WTC11 (cell line): ENCODE data around the gene GSG1L. TPM values are rescaled to one million over a fixed set of nuclear protein-coding genes. Genes with fewer than 3 reads are reported as not detected.

Source experiments
- ATAC-seq: fragments of 200-7000 bp; cut with Tn5 transposase; 2 replicates; pipeline ENCODE4 v1.10.0; 2021; ENCODE audit warnings: mild to moderate bottlenecking, moderate library complexity
- CTCF ChIA-PET: fragments of 300-600 bp; sonication (Branson Sonifier 250); formaldehyde crosslinking; loops from one replicate; lab custom pipeline; 2021; ENCODE audit warnings: antibody characterized with exemption; lab: Charles Lee
- POLR2A ChIA-PET: fragments of 350-600 bp; sonication (Branson Sonifier 250); formaldehyde crosslinking; loops from one replicate; lab custom pipeline; 2021; ENCODE audit warnings: antibody characterized with exemption; lab: Charles Lee
- DNase-seq: peaks from one replicate; pipeline ENCODE4 v3.0.0; 2021; ENCODE audit warnings: low spot score
- H3K27ac Mint-ChIP-seq: 2 replicates; pipeline ENCODE4 v1.8.0; 2021; ENCODE audit warnings: mixed read lengths
- H3K27me3 Mint-ChIP-seq: 2 replicates; pipeline ENCODE4 v1.8.0; 2021; ENCODE audit warnings: low read depth, mild to moderate bottlenecking, moderate library complexity, mixed read lengths
- H3K36me3 Mint-ChIP-seq: 2 replicates; pipeline ENCODE4 v1.8.0; 2021; ENCODE audit warnings: mixed read lengths
- H3K4me1 Mint-ChIP-seq: 2 replicates; pipeline ENCODE4 v1.8.0; 2022; ENCODE audit warnings: mixed read lengths
- H3K4me3 Mint-ChIP-seq: 2 replicates; pipeline ENCODE4 v1.8.0; 2021; ENCODE audit warnings: mild to moderate bottlenecking, moderate library complexity, mixed read lengths
- H3K9me3 Mint-ChIP-seq: 2 replicates; pipeline ENCODE4 v1.8.0; 2021; ENCODE audit warnings: mixed read lengths
- E2F4 ChIP-seq: sonication (generic); formaldehyde crosslinking; IDR thresholded peaks from 2 replicates; pipeline ENCODE4 v1.8.1; 2022; ENCODE audit warnings: low read depth, mild to moderate bottlenecking, moderate library complexity, missing genetic modification reagents, borderline replicate concordance
- E2F5 ChIP-seq: sonication (generic); formaldehyde crosslinking; IDR thresholded peaks from 2 replicates; pipeline ENCODE4 v1.8.1; 2022; ENCODE audit warnings: mild to moderate bottlenecking, moderate library complexity, missing genetic modification reagents
- ESRRA ChIP-seq: sonication (generic); formaldehyde crosslinking; IDR thresholded peaks from 2 replicates; pipeline ENCODE4 v1.8.1; 2022; ENCODE audit warnings: mild to moderate bottlenecking, missing genetic modification reagents, borderline replicate concordance
- FOXP4 ChIP-seq: sonication (generic); formaldehyde crosslinking; IDR thresholded peaks from 2 replicates; pipeline ENCODE4 v1.8.0; 2022; ENCODE audit warnings: mild to moderate bottlenecking, missing genetic modification reagents
- GRHL2 ChIP-seq: fragments of 250-450 bp; sonication (Bioruptor Pico); IDR thresholded peaks from 2 replicates; pipeline ENCODE4 v1.8.0; 2022; ENCODE audit warnings: mild to moderate bottlenecking, moderate library complexity; ENCODE audit not compliant: insufficient replicate concordance, severe bottlenecking
- HMGXB4 ChIP-seq: sonication (generic); formaldehyde crosslinking; IDR thresholded peaks from 2 replicates; pipeline ENCODE4 v1.8.1; 2023; ENCODE audit warnings: mild to moderate bottlenecking, moderate library complexity, missing genetic modification reagents
- MAX ChIP-seq: sonication (generic); formaldehyde crosslinking; IDR thresholded peaks from 2 replicates; pipeline ENCODE4 v1.8.0; 2022; ENCODE audit warnings: mild to moderate bottlenecking, missing genetic modification reagents
- MXD4 ChIP-seq: fragments of 250-450 bp; sonication (Bioruptor Pico); IDR thresholded peaks from 2 replicates; pipeline ENCODE4 v1.8.0; 2021; ENCODE audit warnings: mild to moderate bottlenecking, moderate library complexity, borderline replicate concordance
- NFYB ChIP-seq: sonication (generic); formaldehyde crosslinking; conservative IDR thresholded peaks from 2 replicates; pipeline ENCODE4 v1.8.0; 2022; ENCODE audit warnings: low read depth, missing genetic modification reagents
- NR2C2 ChIP-seq: sonication (generic); formaldehyde crosslinking; IDR thresholded peaks from 2 replicates; pipeline ENCODE4 v1.8.0; 2022; ENCODE audit warnings: mild to moderate bottlenecking, missing genetic modification reagents
- RORB ChIP-seq: fragments of 250-450 bp; sonication (Bioruptor Pico); IDR thresholded peaks from 2 replicates; pipeline ENCODE4 v1.9.0; 2021; ENCODE audit warnings: mild to moderate bottlenecking
- SMAD4 ChIP-seq: sonication (generic); formaldehyde crosslinking; IDR thresholded peaks from 2 replicates; pipeline ENCODE4 v1.8.0; 2022; ENCODE audit warnings: mild to moderate bottlenecking, missing genetic modification reagents
- STAT6 ChIP-seq: sonication (generic); formaldehyde crosslinking; conservative IDR thresholded peaks from 2 replicates; pipeline ENCODE4 v1.8.1; 2023; ENCODE audit warnings: mild to moderate bottlenecking, low read depth, missing genetic modification reagents, moderate library complexity
- ZBTB21 ChIP-seq: sonication (generic); formaldehyde crosslinking; IDR thresholded peaks from 2 replicates; pipeline ENCODE4 v1.8.1; 2023; ENCODE audit warnings: mild to moderate bottlenecking, missing genetic modification reagents, borderline replicate concordance
- ZBTB43 ChIP-seq: sonication (generic); formaldehyde crosslinking; IDR thresholded peaks from 2 replicates; pipeline ENCODE4 v1.8.1; 2023; ENCODE audit warnings: mild to moderate bottlenecking, missing genetic modification reagents
- total RNA-seq: library from RNA; stranded (reverse); gene quantifications from 3 replicates; pipeline ENCODE4 v1.2.3, GENCODE V29; 2021

Gene GSG1L
- total RNA-seq, 1 experiment from 2014 or later, result 0.28 TPM

GRCh38 chr16:27747946-27748345, 315.6 kb downstream of the GSG1L start:
- no peak for TF ChIP-seq ESRRA (CRISPR knock-in tag)
- no peak for TF ChIP-seq ZBTB43 (CRISPR knock-in tag)
- no peak for TF ChIP-seq ZBTB21 (CRISPR knock-in tag)
- TF ChIP-seq E2F5, result no peak
- no peak for TF ChIP-seq NFYB
- no peak for TF ChIP-seq RORB
- no peak for TF ChIP-seq NR2C2 (CRISPR knock-in tag)
- TF ChIP-seq MXD4, result no peak
- no peak for TF ChIP-seq FOXP4
- no peak for TF ChIP-seq GRHL2 (CRISPR knock-in tag)
- TF ChIP-seq STAT6 (CRISPR knock-in tag), result no peak
- no peak for TF ChIP-seq SMAD4 (CRISPR knock-in tag)
- TF ChIP-seq E2F4 (CRISPR knock-in tag), result no peak
- no peak for TF ChIP-seq MAX (CRISPR knock-in tag)
- no peak for TF ChIP-seq HMGXB4 (CRISPR knock-in tag)
- TF ChIP-seq, all 79 proteins: peak for 0
- CTCF ChIA-PET, result no interaction called here
- H3K9me3 Mint-ChIP-seq, result peaks cover 8% of the 10 kb centered on the region
- no peak for DNase-seq
- H3K4me3 Mint-ChIP-seq, result no peak overlapping the region
- POLR2A ChIA-PET, result no interaction called here
- no peak for ATAC-seq
- no peak overlapping the region for H3K27ac Mint-ChIP-seq
- H3K27me3 Mint-ChIP-seq, result no peaks in the 10 kb centered on the region
- peaks cover 11% of the 10 kb centered on the region for H3K36me3 Mint-ChIP-seq
- H3K4me1 Mint-ChIP-seq, result peaks cover 8% of the 10 kb centered on the region
